Measurements from ENCODE around the gene NSFL1C.

DNA sequence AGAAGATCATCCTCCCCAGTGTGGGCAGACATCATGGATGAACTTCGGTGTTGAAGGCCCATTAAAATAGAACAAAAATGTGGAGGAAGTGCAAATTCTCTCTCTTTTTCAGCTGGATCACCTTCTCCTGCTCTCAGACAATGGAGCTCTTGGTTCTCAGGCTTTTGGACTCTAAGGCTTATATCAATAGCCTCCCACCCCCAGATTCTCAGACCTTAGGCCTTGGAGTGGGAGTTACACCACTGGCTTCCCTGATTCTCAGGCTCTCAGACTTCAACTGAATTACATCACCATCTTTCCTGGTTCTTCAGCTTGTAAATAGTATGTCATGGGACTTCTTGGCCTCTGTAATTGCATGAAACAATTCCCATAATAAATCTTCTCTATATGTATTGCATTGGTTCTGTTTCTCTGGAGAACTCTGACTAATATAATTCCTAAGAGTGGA is 36.6 kb downstream of the NSFL1C start:
- TF ChIP-seq, protein P1, sequence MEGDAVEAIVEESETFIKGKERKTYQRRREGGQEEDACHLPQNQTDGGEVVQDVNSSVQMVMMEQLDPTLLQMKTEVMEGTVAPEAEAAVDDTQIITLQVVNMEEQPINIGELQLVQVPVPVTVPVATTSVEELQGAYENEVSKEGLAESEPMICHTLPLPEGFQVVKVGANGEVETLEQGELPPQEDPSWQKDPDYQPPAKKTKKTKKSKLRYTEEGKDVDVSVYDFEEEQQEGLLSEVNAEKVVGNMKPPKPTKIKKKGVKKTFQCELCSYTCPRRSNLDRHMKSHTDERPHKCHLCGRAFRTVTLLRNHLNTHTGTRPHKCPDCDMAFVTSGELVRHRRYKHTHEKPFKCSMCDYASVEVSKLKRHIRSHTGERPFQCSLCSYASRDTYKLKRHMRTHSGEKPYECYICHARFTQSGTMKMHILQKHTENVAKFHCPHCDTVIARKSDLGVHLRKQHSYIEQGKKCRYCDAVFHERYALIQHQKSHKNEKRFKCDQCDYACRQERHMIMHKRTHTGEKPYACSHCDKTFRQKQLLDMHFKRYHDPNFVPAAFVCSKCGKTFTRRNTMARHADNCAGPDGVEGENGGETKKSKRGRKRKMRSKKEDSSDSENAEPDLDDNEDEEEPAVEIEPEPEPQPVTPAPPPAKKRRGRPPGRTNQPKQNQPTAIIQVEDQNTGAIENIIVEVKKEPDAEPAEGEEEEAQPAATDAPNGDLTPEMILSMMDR (IDR thresholded peaks at IDR 0.05; ENCODE audit: poor library complexity): no peak
- TF ChIP-seq EZH2 (IDR thresholded peaks at IDR 0.05; ENCODE audit: borderline replicate concordance): no peak
- TF ChIP-seq EZH2phosphoT487 (IDR thresholded peaks at IDR 0.05; ENCODE audit: low read depth, severe bottlenecking, unreplicated experiment): no peak

All from hepatocyte (in vitro differentiated cells).